GM18505 (cell line): Measurements from ENCODE around the gene HERC5.
"Not testable (repeated sequence)": the region's sequence is repeated elsewhere in the genome, so short reads cannot be mapped to it uniquely, and the experiment has no call there.

ENCODE experiments used
- ATAC-seq: cut with Tn5 transposase; IDR thresholded peaks from one replicate; pipeline ENCODE4 v1.9.1; 2021; ENCODE audit not compliant: unreplicated experiment
- POLR2A ChIP-seq: IDR thresholded peaks from 4 replicates; pipeline ENCODE4 v1.6.1; 2011; ENCODE audit warnings: borderline replicate concordance; ENCODE audit not compliant: insufficient read depth, insufficient read length; ENCODE audit errors: extremely low read depth

HERC5 gene

DNA sequence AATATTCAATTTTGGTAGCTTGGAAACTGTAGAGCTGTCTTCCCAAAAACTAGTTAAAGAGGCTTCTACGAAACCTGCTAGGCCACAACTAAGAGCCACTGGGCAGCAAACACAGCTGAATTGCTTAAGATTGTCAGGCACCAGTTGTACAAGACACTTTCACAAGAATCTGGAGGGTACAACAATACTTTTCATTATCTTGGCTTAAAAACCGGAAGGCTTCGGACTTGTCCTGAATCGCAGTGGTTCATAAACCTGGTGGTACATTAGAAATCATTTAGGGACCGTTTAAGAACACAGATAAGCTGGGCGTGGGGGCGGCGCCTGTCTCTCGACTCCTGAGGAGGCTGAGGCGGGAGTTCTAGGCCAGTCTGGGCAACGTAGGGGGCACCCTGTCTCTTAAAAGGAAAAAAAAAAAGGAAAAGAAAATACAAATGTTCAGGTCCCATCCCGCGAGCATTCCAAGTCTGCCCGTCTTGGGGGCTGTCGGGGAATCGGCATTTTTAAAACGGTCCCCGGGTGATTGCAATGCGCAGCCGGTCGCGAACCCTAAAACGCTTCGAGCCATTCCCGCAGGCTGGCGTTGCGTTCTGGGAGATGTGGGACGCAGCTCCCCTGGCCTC is 65.9 kb downstream of the HERC5 start:
- TF ChIP-seq POLR2A = no peak
- ATAC-seq = no peak

DNA sequence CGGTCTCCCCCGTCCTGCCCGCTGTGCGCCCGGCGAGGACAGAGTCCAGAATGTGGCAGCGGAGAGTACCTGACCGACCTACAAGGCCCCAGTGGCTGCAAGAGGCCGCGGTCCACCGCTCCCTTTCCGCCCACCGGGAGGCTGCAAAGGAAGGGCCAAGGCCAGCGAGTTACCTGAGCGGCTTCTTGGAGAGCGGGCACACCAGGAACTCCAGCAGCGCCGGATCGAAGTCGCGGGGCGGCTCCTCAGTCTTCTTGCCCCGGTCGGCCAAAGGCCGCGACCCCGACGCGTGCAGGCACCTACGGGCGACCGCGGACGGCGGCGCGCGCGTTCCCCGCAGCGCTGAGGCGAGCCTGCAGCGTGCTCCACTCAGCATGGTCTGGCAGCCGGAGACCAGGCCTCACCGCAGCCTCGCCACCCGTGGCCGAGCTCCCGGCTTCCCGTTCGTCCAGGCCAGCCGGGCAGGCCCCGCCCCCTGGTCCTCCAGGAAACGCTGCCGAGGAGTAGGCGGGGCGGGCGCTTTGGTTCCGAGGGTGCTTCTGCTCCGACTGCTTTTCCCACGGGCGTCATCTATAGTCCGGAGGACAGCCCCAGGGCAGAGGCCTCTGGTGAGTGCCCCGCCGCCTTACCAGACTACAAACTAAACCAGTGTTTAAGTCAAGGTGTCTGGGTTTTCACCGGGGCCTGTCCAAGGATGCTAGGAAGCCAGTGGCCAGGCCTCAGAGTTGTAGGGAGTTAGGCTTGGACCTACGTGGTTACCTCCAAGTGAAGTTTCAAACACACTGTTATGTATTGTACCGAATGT is 66.6 kb downstream of the HERC5 start, which contains the start of gene PYURF:
Gene PYURF (minus strand): TSS at position 452 of the 805 bp plus-strand sequence. CDS start 76 bp downstream, at position 376.
- ATAC-seq = peak; percentile 85
- peak; percentile 88 for TF ChIP-seq POLR2A

DNA sequence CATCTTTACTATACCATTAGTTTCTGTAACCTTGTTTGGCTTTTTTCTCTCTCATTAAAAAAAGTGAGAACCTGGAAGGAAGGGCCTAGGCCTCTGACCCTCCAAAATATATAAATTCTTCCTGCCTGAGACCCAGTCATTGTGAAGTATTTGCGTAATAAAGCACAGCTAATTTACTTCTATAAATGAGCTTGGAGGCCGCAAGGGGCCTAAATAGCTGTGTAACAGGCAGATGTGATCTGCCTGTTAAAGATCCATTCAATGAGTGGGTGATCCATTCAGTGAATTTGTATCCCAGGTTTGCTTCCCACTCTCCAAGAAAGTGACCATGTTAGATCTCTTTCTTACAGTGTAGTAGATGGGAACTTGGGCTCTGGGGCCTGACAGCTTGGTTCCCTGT is 67.3 kb downstream of the HERC5 start:
- ATAC-seq = no peak

DNA sequence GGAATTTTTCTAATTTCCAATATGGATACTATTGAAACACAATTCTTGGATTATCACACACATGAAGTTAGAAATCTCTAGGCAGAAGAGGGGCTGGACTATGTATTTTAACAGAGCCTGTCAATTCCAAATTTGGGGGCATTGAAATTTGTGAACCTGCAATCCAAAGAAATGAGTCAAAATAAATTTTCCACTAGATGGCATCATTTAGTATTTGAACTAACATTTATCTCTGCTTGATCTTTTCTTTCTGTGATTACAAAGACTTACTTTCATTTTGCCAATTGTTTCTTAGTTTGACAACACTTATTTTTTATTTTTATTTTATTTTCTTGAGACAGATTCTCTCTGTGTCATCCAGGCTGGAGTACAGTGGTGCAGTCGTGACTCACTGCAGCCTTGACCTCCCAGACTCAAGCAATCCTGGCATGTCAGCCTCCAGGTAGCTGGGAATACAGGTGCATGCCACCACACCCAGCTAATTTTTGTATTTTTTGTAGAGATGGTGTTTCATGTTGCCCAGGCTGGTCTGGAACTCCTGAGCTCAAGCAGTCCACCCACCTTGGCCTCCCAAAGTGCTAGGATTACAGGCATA is 69.4 kb downstream of the HERC5 start:
- TF ChIP-seq POLR2A = no peak
- ATAC-seq = no peak

More for the DNA sequence above, 67.3 kb downstream of the HERC5 start:
- TF ChIP-seq POLR2A = no peak

- ATAC-seq = no peak
- no peak for TF ChIP-seq POLR2A
These were observed 70.9 kb downstream of the HERC5 start for GRCh38 chr4:88527787-88528186.

DNA sequence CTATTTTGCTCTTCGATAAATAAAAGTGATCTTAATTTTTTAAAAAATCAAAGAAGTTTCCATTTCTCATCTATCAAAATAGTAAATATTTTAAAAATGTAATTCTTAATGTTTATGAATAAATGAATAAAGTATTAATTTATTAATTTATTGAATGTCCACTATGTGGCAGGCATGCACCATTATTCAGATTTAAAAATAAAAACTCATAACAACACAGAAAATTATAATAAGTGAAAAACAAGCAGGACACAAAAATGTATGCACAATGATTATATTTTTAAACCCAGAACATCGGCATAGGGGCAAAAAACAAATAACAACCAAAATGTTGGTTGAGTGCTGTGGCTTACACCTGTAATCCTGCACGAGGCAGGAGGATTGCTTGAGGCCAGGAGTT is 71.9 kb downstream of the HERC5 start:
- no peak for ATAC-seq
- TF ChIP-seq POLR2A = no peak

- ATAC-seq = no peak
These were observed 74.6 kb downstream of the HERC5 start for GRCh38 chr4:88531549-88531948.

DNA sequence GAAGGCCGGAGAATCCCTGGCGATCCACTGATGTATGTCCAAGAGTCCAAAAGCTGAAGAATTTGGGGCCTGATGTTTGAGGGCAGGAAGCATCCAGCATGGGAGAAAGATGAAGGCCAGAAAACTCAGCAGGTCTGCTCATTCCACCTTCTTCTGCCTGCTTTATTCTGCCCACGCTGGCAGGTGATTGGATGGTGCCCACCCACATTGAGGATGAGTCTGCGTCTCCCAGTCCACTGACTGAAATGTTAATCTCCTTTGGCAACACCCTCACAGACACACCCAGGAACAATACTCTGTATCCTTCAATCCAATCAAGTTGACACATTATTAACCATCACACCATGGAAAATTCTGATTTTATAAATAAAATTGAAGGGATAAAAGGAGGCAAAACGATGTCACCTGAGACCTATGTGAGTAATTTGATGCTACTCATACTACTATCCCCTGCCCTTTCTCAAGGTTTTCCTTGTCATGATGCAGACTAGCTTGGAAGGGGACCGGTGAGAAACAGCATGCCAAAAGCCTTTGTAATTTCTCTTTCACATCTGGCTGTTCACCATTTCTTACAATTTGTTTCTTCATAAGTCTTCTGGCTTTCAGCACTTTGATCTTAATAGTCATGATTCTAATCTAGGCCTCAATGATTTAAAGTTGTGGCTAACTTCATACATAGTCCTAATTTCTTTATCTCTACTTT is 76.3 kb downstream of the HERC5 start:
- TF ChIP-seq POLR2A = no peak
- no peak for ATAC-seq

More at GRCh38 chr4:88531549-88531948, 74.6 kb downstream of the HERC5 start:
- no peak for TF ChIP-seq POLR2A

DNA sequence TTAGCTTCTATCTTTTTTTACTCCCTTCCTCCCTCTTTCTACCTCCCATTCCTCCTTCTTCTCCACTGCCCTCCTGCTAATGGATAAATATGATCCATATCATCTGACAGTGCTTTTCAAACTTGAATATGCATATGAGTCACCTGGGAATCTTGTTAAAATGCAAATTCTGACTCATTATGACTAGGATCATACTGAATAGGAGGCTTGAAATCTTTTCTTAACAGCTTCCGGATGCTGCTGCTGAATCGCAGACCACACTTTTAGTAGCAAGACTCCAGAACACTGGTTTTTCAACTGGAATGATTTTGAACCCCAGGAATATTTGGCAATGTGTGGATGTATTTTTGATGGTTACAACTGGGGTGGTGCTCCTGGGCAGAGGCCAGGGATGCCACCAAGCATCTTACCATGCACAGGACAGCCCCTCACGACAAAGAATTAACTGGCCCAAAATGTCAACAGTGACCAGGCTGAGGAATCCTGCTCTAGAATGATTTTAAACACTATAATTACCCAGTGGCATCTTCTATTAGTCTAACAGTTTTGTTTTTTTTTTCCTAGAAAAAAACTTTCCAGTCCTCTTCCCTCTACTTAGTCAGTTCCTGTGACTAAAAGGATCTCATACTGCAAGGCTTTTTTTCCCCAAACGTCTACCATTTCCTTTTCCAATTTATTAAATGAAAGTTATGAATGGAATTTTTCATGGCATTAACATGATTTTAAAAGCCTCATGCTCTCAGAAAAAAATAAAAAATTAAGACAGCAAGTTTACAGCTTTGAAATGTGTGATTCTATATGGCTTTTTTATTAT is 77.2 kb downstream of the HERC5 start:
- no peak for ATAC-seq
- TF ChIP-seq POLR2A = no peak

DNA sequence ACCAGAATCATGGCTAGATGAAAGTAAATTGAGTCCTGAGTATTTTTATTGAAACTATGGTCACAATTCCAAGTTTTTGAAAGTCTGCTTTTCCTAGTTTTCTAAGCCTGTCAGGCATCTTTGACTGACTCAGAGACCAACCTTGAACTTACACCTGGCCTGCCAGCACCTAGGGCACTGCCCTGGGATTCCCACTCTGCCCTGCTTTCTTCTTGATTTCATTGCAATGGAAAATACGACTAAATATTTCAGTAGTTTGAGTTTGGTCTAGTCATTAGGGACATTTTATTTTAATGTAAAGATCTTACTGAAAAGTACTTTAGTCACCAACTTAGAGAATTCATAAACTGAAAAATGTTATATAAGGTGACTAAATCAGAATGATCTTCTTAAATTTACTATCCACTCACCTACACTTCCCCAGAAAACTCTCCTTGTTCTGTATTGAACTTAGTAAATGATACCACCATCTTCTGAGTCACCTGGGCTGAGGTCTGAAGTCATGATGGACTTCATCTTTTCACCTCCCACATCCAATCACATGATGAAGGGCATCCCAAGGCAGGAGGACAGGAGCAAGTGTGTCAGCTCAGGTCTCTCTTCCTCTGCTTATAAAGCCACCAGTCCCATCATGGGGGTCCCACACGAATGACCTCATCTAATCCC is 78.3 kb downstream of the HERC5 start:
- ATAC-seq = no peak
- no peak for TF ChIP-seq POLR2A

- ATAC-seq = no peak
- no peak for TF ChIP-seq POLR2A
These were observed 80.8 kb downstream of the HERC5 start for GRCh38 chr4:88537709-88538108.

DNA sequence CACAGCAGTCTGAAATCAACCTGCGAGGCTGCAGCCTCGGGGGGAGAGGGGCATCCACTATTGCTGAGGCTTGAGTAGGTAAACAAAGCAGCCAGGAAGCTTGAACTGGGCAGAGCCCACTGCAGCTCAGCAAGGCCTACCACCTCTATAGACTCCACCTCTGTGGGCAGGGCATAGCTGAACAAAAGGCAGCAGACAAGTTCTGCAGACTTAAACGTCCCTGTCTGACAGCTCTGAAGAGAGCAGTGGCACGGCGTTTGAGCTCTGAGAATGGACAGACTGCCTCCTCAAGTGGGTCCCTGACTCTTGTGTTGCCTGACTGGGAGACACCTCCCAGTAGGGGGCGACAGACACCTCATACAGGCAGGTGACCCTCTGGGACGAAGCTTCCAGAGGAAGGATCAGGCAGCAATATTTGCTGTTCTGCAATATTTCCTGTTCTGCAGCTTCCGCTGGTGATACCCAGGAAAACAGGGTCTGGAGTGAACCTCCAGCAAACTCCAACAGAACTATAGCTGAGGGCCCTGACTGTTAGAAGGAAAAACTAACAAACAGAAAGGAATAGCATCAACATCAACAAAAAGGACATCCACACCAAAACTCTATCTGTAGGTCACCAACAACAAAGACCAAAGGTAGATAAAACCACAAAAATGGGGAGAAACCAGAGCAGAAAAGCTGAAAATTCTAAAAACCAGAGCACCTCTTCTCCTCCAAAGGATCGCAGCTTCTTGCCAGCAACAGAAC is 82.6 kb downstream of the HERC5 start:
- ATAC-seq = not testable (repeated sequence)
